Measurements from ENCODE around the gene BUB3. TPM values are rescaled to one million over a fixed set of nuclear protein-coding genes. Genes with fewer than 3 reads are reported as not detected.

Gene BUB3
- total and polyA plus RNA-seq, 2 of the 8 experiments (the other 6 are each of a cell fraction or from before 2014, with no cell fraction given): 183 to 207 TPM

GRCh38 chr10:123133541-123134342, 20.5 kb upstream of the BUB3 start:
- no peak overlapping the region for H3K27ac ChIP-seq (ENCODE audit: low read depth, low read length)
- H2AK5ac ChIP-seq (ENCODE audit: low read depth, low read length): no peak overlapping the region
- peaks cover 54 to 84% (median 73%) of the 10 kb centered on the region in 4 experiments for H3K27me3 ChIP-seq (replicated peaks in 1 of 4; ENCODE audit: control insufficient read depth in 3 of 4, extremely low read depth in 1 of 4, insufficient read depth in 3 of 4, low read length in 3 of 4)
- WGBS, 2 experiments (ENCODE audit: extremely low coverage in 1 of 2, insufficient coverage in 1 of 2, insufficient read length in 1 of 2, insufficient replicate concordance in 2 of 2, low coverage in 1 of 2, low lambda C conversion rate in 2 of 2, missing lambda C conversion rate in 1 of 2): 2% methylated on average over 40 of the region's 40 CpGs; no CpG with 5 or more reads in 1 of the 2 experiments
- no peak for FAIRE-seq
- peak overlapping the region; percentile 48 to 95 for H3K4me2 ChIP-seq (ENCODE audit: insufficient read depth in 1 of 2, low read depth in 2 of 2, low read length in 2 of 2)
- no peaks in the 10 kb centered on the region for H3K9me3 ChIP-seq (ENCODE audit: insufficient read depth in 2 of 2, low read depth in 1 of 2, low read length in 1 of 2)
- peak overlapping the region; percentile 18 to 59 (median 48); a peak in 7 of 8 replicates for H3K4me3 ChIP-seq (ENCODE audit: extremely low read depth in 1 of 4, insufficient read depth in 2 of 4, low read depth in 3 of 4, low read length in 4 of 4)
- no peak overlapping the region for H3K4ac ChIP-seq (replicated peaks; ENCODE audit: insufficient read length, low read depth, low read length)
- H3K79me2 ChIP-seq (ENCODE audit: control insufficient read depth in 1 of 2, insufficient read depth in 2 of 2, low read length in 2 of 2): no peaks in the 10 kb centered on the region
- H2BK15ac ChIP-seq (ENCODE audit: low read length): no peak overlapping the region
- H4K91ac ChIP-seq (replicated peaks; ENCODE audit: insufficient read length, low read length): no peak overlapping the region
- no peak overlapping the region for H3K23ac ChIP-seq (ENCODE audit: insufficient read length)
- H2BK5ac ChIP-seq (ENCODE audit: low read depth, low read length): no peak overlapping the region
- no peaks in the 10 kb centered on the region for H3K79me1 ChIP-seq (ENCODE audit: low read depth, low read length)
- DNase-seq (ENCODE audit: low read depth in 1 of 2, low spot score in 2 of 2): no peak
- H3K4me1 ChIP-seq (replicated peaks in 1 of 4; ENCODE audit: control insufficient read depth in 3 of 4, insufficient read depth in 4 of 4, low read length in 3 of 4): peaks cover 7 to 36% (median 22%) of the 10 kb centered on the region in 4 experiments
- peaks cover 0 to 7% of the 10 kb centered on the region in 2 experiments for H4K20me1 ChIP-seq (replicated peaks in 1 of 2; ENCODE audit: control insufficient read depth in 1 of 2, insufficient read depth in 2 of 2, low read length in 2 of 2)
- no peak overlapping the region for H2BK20ac ChIP-seq (ENCODE audit: low read length)
- H3K23me2 ChIP-seq (ENCODE audit: low read depth, low read length): peaks cover 21% of the 10 kb centered on the region; the same call in 1 of the 2 replicates
- no peak overlapping the region for H2BK120ac ChIP-seq (replicated peaks; ENCODE audit: low read depth, low read length)
- no peak overlapping the region; the same call in 1 of the 2 replicates for H4K8ac ChIP-seq (ENCODE audit: extremely low read depth, insufficient read depth, low read length)
- peak overlapping the region; percentile 5; the same call in 1 of the 2 replicates for H2BK12ac ChIP-seq (ENCODE audit: low read depth, low read length)
- no peak overlapping the region for H3K9ac ChIP-seq (replicated peaks in 1 of 4; ENCODE audit: extremely low read depth in 1 of 4, low read depth in 3 of 4, low read length in 3 of 4)
- ChIA-PET POLR2A (ENCODE audit: partially characterized antibody) (interaction anchor here (1.5 to 2.8 kb wide), 4 partner anchors 11 to 21 kb away, joined by 3 to 35 read pairs (median 18); partner anchors contain the start of gene HMX2), CTCF (ENCODE audit: partially characterized antibody) (interaction anchor here (0.6 to 4.4 kb wide), 28 partner anchors 10 to 673 kb away, joined by 3 to 35 read pairs (median 4); partner anchors contain the start of gene BUB3)
- no peak overlapping the region for H4K5ac ChIP-seq (ENCODE audit: insufficient read length, low read depth, low read length)
- H3K14ac ChIP-seq (ENCODE audit: insufficient read length): no peak overlapping the region
- H3K36me3 ChIP-seq (ENCODE audit: control insufficient read depth in 2 of 4, insufficient read depth in 4 of 4, low read length in 3 of 4): no peaks in the 10 kb centered on the region; a peak in 1 of 8 replicates
- no peak overlapping the region for H3K56ac ChIP-seq (replicated peaks; ENCODE audit: insufficient read length, low read depth, low read length)
- peak overlapping the region; percentile 52; the same call in 1 of the 2 replicates for H3K18ac ChIP-seq (ENCODE audit: extremely low read depth, low read length)
- no peak overlapping the region for H2AFZ ChIP-seq (ENCODE audit: low read length)
- no peak for TF ChIP-seq GTF2F1 (IDR thresholded peaks at IDR 0.05; ENCODE audit: borderline replicate concordance, low read depth, low read length)
- no peak for TF ChIP-seq RAD21 (IDR thresholded peaks at IDR 0.05 in 1 of 2, conservative IDR thresholded peaks at IDR 0.05 in 1 of 2; ENCODE audit: low read depth in 2 of 2, low read length in 2 of 2)
- TF ChIP-seq MAX (IDR thresholded peaks at IDR 0.05): peak; percentile 51
- TF ChIP-seq EP300 (IDR thresholded peaks at IDR 0.05; ENCODE audit: borderline replicate concordance in 1 of 2, low read depth in 2 of 2, low read length in 2 of 2): no peak
- TF ChIP-seq TAF1 (IDR thresholded peaks at IDR 0.05; ENCODE audit: low read depth, low read length): no peak
- no peak for TF ChIP-seq JUN (IDR thresholded peaks at IDR 0.05; ENCODE audit: low read depth, low read length)
- TF ChIP-seq SIX5 (IDR thresholded peaks at IDR 0.05; ENCODE audit: low read depth, low read length): no peak
- no peak for TF ChIP-seq ZNF274 (IDR thresholded peaks at IDR 0.05; ENCODE audit: borderline replicate concordance, extremely low read depth, low read length)
- no peak for TF ChIP-seq MAFK (IDR thresholded peaks at IDR 0.05; ENCODE audit: low read depth, low read length)
- TF ChIP-seq FOSL1 (IDR thresholded peaks at IDR 0.05; ENCODE audit: insufficient read depth, low read depth, low read length): no peak

Measured in H1 (cell line).